Heart left ventricle (tissue), 16 donors: ENCODE data around the gene TBC1D8. TPM values are rescaled to one million over a fixed set of nuclear protein-coding genes. Genes with fewer than 3 reads are reported as not detected.
A peak's percentile ranks its signal among the peaks of the same experiment; 100 is the strongest.

ENCODE experiments used
- ATAC-seq, 4 donors: fragments of 200-7000 bp; cut with Tn5 transposase; one replicate each; pipeline ENCODE4 v1.9.1; 2020 to 2022; ENCODE audit warnings: moderate library complexity in 4 of 4, mild to moderate bottlenecking in 3 of 4, moderate number of reproducible peaks in 1 of 4
- DNase-seq, 5 donors: peaks; one replicate each; pipeline ENCODE4 v3.0.0-alpha.2; 2020
- H3K27ac ChIP-seq, 12 donors: fragments of 200-600 bp; sonication (generic) in 4 of 12; one replicate each; pipeline versions ENCODE4 v1.5.0 to v1.8.0; 2016 to 2022; ENCODE audit warnings: mild to moderate bottlenecking in 2 of 12
- H3K27me3 ChIP-seq, 9 donors: fragments of 200-600 bp; sonication (generic) in 2 of 9; one replicate each; pipeline versions ENCODE4 v1.5.1 to v1.8.0; 2016 to 2022; ENCODE audit warnings: mild to moderate bottlenecking in 3 of 9
- H3K36me3 ChIP-seq, 9 donors: fragments of 200-600 bp; sonication (generic) in 2 of 9; one replicate each; pipeline versions ENCODE4 v1.5.0 to v1.8.0; 2018 to 2022; ENCODE audit warnings: mild to moderate bottlenecking in 2 of 9
- H3K4me1 ChIP-seq, 12 donors: fragments of 200-600 bp; sonication (generic) in 4 of 12; one replicate each; pipeline versions ENCODE4 v1.5.0 to v1.8.0; 2016 to 2022; ENCODE audit warnings: mild to moderate bottlenecking in 3 of 12
- H3K4me3 ChIP-seq, 12 donors: fragments of 200-600 bp; sonication (generic) in 4 of 12; one replicate each; pipeline versions ENCODE4 v1.5.0 to v1.8.0; 2017 to 2022; ENCODE audit warnings: mild to moderate bottlenecking in 9 of 12, moderate library complexity in 4 of 12
- H3K9me3 ChIP-seq, 12 donors: fragments of 200-600 bp; sonication (generic) in 4 of 12; one replicate each; pipeline versions ENCODE4 v1.5.0 to v1.8.0; 2016 to 2022; ENCODE audit warnings: mild to moderate bottlenecking in 1 of 12
- CTCF ChIP-seq, 12 donors: fragments of 200-600 bp; sonication (generic) in 4 of 12; IDR thresholded peaks; one replicate each; pipeline versions ENCODE4 v1.5.0 to v1.8.0; 2018 to 2022; ENCODE audit warnings: antibody characterized with exemption in 12 of 12, mild to moderate bottlenecking in 5 of 12
- POLR2A ChIP-seq, 2 donors: fragments of 450-650 bp; IDR thresholded peaks; one replicate each; pipeline ENCODE4 v1.6.1; 2017; ENCODE audit warnings: antibody characterized with exemption in 2 of 2, mild to moderate bottlenecking in 2 of 2, moderate library complexity in 2 of 2
- WGBS, 4 donors: extraction: QIAGEN DNeasy Blood & Tissue Kit in 2 of 4; methylation state at CpG; one replicate each; pipeline versions ENCODE4 v1.1.5 to v1.1.7; 2013 to 2018; 5-methylcytosine and 5-hydroxymethylcytosine counted together
- intact Hi-C, 10 donors: fragments of 100-400 bp; cut with DNase I; formaldehyde crosslinking; loops; one replicate each; pipeline versions ENCODE4 v1.11.1 to v1.14.2; 2022
- polyA plus RNA-seq, 2 donors: library from polyadenylated mRNA; stranded (reverse); fragments of 200-250 nt; gene quantifications; one replicate each; pipeline ENCODE4 v1.2.3, GENCODE V29; 2013
- total RNA-seq, 9 donors: library from RNA; depleted of rRNA in 2 of 9; stranded (reverse); fragments of >200 nt in 2 of 9; fragmentation: NEBNext Ultra II Directional in 3 of 9; extraction: Animal tissue kit (Norgen Biotek cat#: 25700) in 3 of 9; gene quantifications; one replicate each; pipeline versions ENCODE4 v1.1.0 to v1.2.4, GENCODE V29; 2016 to 2023
- donor health status: ischemic (EF 13 %, LVEDD 7.1; RV severe dilation, severe dysfunction).
- donor health status: healthy with polysubstance abuse.
- donor health status: DM: no; HTN: yes; CAD: no.
- donor health status: DM: no; HTN: no; CAD: no.
- donor health status: ischemic (EF 25% LVEDD 6.9; RV normal size, moderate dysfunction).
- donor health status: ischemic (EF 25% LVEDD 5.7; RV mildly dilated, moderate dysfunction).
- donor health status: healthy.
- donor health status: DM: yes; HTN: yes; CAD: no.
- donor health status: ischemic (EF 35%, LVEDD 5.7; RV mildly dilated, moderate dysfunction).
- donor health status: nonischemic (EF 11% LVEDD 7.7; RV severe dilation, severe dysfunction).
- donor health status: DM: yes; HTN: yes; CAD: no.
- donor health status: PGD.
- donor health status: ischemic (EF 29% LVEDD 5.4; RV normal size, mild dysfunction).
- donor health status: nonischemic (EF 23%, LVEDD 6.1; RV moderate dilation, normal function).

TBC1D8 gene
- total and polyA plus RNA-seq, 11 donors, result 30.1 to 61.7 (median 42.9) TPM

GRCh38 chr2:101162561-101163330, 11.6 kb upstream of the TBC1D8 start:
- Histone ChIP-seq H3K27me3 (no peaks in the 10 kb centered on the region), H3K4me1 (peaks cover 0 to 6% (median 0%) of the 10 kb centered on the region in 12 donors), H3K27ac (no peak overlapping the region), H3K9me3 (peaks cover 0 to 9% (median 0%) of the 10 kb centered on the region in 12 donors), H3K4me3 (no peak overlapping the region), H3K36me3 (no peaks in the 10 kb centered on the region)
- no peak for DNase-seq
- WGBS, 4 donors, result 70 to 79% (median 74%) methylated on average over 9 of the region's 9 CpGs
- intact Hi-C loops, result no loop called here
- no peak for ATAC-seq
- TF ChIP-seq CTCF (IDR thresholded peaks at IDR 0.05) (no peak), POLR2A (IDR thresholded peaks at IDR 0.05) (no peak)

GRCh38 chr2:101161658-101162057, 10.5 kb upstream of the TBC1D8 start:
- 85 to 100% (median 97%) methylated on average over 2 to 3 of the region's 3 CpGs for WGBS, 4 donors
- Histone ChIP-seq H3K36me3 (no peaks in the 10 kb centered on the region), H3K27me3 (no peaks in the 10 kb centered on the region), H3K9me3 (no peaks in the 10 kb centered on the region), H3K27ac (no peak overlapping the region), H3K4me3 (no peak overlapping the region), H3K4me1 (peaks cover 0 to 6% (median 0%) of the 10 kb centered on the region in 12 donors)
- TF ChIP-seq CTCF (IDR thresholded peaks at IDR 0.05) (no peak), POLR2A (IDR thresholded peaks at IDR 0.05) (no peak)
- intact Hi-C loops, result no loop called here
- DNase-seq (no peak), ATAC-seq (no peak)

- peaks cover 0 to 6% (median 0%) of the 10 kb centered on the region in 12 donors for H3K4me1 ChIP-seq
- no peaks in the 10 kb centered on the region for H3K27me3 ChIP-seq
- no peaks in the 10 kb centered on the region for H3K9me3 ChIP-seq
- H3K4me3 ChIP-seq, result no peak overlapping the region
- intact Hi-C loops, result no loop called here
- 83 to 90% (median 87%) methylated on average over 3 of the region's 3 CpGs for WGBS, 4 donors
- DNase-seq, result peak in 1 of 5 donors; percentile 28
- TF ChIP-seq POLR2A (IDR thresholded peaks at IDR 0.05) (no peak), CTCF (IDR thresholded peaks at IDR 0.05) (no peak)
- no peaks in the 10 kb centered on the region for H3K36me3 ChIP-seq
- H3K27ac ChIP-seq, result no peak overlapping the region
- peak in 2 of 4 donors; percentile 55 to 74 for ATAC-seq
Measured at GRCh38 chr2:101160454-101160853, 9.3 kb upstream of the TBC1D8 start.

DNA sequence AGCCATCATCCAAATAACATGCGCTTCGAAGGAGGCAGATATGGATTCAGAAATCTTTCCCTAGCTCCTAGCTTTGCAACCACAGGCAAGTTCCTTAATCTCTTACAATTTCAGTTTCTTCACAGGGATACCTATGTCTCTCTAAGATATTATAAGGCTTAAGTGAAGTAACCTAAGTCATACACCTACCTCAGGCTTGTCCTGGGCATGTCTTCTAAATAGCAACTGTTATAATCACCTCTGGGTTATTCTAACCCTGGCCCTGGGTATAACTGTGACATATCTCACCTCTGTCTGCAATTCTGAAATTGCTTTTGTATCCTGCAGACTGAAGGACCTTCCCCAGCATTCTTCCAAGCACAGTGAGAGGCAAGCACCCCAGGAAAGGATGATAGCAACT, 8.3 kb upstream of the TBC1D8 start:
- WGBS, 4 donors, result 92 to 100% (median 97%) methylated on average over 2 of the region's 2 CpGs
- H3K27ac ChIP-seq, result no peak overlapping the region

More for the DNA sequence above, 8.3 kb upstream of the TBC1D8 start:
- no peak for DNase-seq
- peaks cover 0 to 11% (median under 1%) of the 10 kb centered on the region in 12 donors for H3K4me1 ChIP-seq
- no peaks in the 10 kb centered on the region for H3K36me3 ChIP-seq
- ATAC-seq, result no peak
- TF ChIP-seq CTCF (IDR thresholded peaks at IDR 0.05) (no peak), POLR2A (IDR thresholded peaks at IDR 0.05) (no peak)
- H3K9me3 ChIP-seq, result no peaks in the 10 kb centered on the region
- no peak overlapping the region for H3K4me3 ChIP-seq
- intact Hi-C loops, result loop anchor here in 2 of 10 donors (5.0 to 10.0 kb wide), 2 partner anchors 43 to 555 kb away; no protein-coding TSS in a partner anchor
- no peaks in the 10 kb centered on the region for H3K27me3 ChIP-seq
